GM18870 (cell line): Measurements from ENCODE around the gene PTPRJ.

Experiments
- ATAC-seq: cut with Tn5 transposase; IDR thresholded peaks from one replicate; pipeline ENCODE4 v1.9.1; 2021; ENCODE audit warnings: moderate library complexity; ENCODE audit not compliant: unreplicated experiment

The PTPRJ gene

GRCh38 chr11:48090174-48090573 lies 109.8 kb downstream of the PTPRJ start:
- no peak for ATAC-seq

- no peak for ATAC-seq
Measured at GRCh38 chr11:48091426-48092102, 111.2 kb downstream of the PTPRJ start.

- ATAC-seq = no peak
Measured at GRCh38 chr11:48093323-48093722, 113.0 kb downstream of the PTPRJ start.

DNA sequence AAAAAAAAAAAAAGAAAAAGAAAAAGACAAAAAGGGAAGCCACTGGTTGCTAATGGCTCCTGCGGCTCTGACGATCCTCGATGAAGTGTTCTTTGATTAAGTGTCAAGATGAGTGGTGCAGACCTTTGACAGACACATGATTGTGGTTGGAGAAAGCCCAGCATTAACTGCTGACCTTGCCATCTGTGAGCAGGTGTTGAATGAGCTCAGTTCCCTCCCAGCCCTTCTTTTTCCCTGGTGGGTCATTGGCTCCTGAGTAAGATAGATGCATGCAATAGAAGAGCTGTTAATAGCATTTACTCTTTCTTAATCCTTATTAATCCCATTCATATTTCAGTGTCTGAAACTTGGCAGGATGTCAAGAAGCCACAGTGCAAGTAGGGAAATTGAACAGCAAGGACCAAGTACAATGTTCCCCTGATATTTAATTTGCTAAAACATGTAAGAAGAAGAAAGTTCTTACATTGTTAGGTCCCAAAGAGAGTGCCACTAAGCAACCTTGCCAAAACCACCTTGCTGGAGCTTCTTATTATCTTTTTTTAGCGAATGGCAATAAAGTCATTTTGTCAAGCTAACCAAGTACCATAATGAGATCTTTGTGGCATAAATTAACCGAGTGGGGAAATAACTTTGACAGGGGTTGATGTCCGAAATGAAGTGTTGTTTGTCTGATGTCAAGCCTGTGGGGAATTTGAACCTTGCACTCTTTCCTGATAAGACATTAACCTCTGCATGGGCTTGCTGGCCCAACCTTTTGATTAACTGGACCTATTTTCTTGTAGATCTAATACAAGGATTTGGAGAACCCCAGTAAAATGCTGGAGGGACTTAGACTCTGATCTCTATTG lies 113.7 kb downstream of the PTPRJ start:
- ATAC-seq = no peak

GRCh38 chr11:48094643-48095339 lies 114.4 kb downstream of the PTPRJ start:
- no peak for ATAC-seq

GRCh38 chr11:48095779-48096470 lies 115.6 kb downstream of the PTPRJ start:
- no peak for ATAC-seq

DNA sequence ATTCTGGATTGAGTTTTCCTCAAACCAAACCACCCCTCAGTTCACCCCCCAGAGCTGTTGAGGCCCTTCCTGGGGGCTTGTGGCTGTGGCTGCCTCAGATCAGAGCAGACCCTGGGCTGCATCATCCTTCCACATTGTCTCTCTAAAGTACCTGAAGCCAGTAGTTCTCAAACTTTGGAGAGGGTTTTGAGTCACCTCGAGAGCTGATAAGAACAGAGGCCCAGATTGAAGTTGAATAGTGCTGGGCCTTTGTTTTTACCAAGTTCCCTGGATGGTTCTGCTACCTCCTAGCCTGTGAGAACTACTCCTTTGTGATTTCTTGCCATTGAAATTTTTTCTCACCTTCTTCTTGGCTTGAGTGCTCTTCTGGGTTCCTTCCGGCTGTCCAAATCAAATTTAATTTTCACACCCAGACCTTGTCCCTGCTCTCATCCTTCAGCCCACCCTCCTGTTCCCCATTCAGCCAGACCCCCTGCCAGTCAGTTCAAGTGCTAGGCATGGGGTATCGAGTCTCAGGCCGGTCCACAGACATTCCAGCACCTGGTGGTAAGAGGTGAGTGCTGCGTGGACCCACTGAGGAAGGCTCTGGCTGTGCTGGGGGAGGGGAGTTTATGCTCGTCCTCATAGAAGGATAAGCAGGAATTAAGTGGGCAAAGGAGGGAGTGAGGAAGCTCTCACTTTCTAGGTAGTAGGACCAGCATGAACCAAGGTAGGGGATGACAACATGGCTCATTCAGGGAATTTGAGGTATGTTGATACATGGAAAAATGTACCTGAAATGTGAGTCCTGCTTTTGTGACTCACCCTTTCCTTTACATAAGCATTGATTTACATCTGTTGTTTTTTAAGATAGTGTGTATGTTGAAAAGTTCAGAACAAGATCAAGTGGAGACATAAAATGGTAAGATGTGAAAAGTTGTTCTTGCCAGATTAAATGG lies 116.5 kb downstream of the PTPRJ start:
- ATAC-seq = no peak

DNA sequence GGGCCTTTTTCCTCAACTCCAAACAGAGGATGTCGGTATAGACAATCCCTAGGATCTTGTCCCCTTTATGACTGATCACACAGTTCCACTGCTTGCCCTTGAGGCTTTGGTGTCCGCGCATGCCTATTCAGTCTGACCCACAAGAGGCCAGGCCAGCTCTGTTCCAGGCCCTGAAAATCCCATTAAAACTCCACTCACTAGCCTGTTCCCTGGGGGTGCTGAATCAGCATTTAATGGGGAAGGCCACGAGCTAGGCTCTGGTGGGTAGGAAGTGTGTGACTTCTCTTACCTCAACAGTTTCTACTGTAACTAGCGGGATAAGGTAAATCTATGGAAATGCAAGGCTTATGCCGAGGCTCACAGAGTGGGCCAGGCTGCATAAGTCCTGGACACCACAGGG lies 117.7 kb downstream of the PTPRJ start:
- ATAC-seq = no peak

GRCh38 chr11:48099916-48100446 lies 119.6 kb downstream of the PTPRJ start:
- no peak for ATAC-seq

DNA sequence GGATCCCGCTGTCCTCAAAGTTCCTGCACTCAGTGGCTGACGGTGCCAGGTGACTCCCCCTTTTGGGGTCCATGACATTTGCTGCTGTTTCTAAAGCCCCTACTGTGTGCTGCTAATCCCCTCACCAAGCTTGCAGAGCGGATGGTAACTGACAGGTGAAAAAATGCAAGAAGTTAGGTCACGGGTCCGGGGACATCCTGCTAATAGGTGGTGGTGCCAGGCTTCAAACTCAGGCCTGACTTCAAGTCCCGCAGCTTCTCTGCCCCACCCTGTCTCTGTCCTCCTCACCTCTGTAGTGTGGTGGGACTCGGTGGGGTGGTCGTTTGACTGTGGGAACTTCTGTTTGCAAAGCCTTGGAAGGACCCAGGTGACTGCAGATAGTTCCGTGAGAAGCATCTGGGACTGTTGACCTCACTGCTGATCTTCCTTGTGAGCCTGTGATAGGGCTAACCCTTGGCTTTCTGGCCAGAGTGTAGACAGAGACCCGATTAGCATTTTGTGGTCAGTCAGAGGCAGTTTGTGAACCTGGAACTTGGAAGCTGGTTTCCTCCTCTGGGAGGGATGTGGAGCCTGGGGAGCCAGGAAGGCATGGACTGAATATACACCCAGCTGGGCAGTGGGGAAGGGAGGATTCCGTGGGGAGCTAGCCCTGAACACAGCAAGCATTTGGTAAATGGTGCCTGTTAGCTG lies 120.8 kb downstream of the PTPRJ start:
- no peak for ATAC-seq

DNA sequence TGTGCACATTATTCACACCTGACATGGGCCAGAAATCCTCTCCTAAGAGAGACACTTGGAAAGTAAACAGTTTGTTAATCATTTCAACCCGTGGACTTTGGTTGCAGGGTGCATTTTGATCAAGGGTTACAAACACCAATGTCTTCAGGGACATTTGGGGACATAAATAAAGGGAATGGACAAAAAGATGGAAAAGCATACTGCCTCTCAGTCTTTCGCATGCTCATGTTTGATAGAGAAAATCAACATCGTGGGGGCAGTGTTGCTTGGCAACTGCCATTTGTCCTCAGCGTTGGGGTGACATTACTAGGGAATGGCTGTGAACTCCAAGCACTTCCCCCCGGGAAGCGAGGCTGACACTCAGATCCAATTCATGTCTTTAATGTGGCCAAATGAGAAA lies 121.6 kb downstream of the PTPRJ start:
- no peak for ATAC-seq

- ATAC-seq = no peak
Measured at GRCh38 chr11:48103621-48104567, 123.5 kb downstream of the PTPRJ start.

GRCh38 chr11:48104568-48104924 lies 124.2 kb downstream of the PTPRJ start:
- ATAC-seq = no peak

DNA sequence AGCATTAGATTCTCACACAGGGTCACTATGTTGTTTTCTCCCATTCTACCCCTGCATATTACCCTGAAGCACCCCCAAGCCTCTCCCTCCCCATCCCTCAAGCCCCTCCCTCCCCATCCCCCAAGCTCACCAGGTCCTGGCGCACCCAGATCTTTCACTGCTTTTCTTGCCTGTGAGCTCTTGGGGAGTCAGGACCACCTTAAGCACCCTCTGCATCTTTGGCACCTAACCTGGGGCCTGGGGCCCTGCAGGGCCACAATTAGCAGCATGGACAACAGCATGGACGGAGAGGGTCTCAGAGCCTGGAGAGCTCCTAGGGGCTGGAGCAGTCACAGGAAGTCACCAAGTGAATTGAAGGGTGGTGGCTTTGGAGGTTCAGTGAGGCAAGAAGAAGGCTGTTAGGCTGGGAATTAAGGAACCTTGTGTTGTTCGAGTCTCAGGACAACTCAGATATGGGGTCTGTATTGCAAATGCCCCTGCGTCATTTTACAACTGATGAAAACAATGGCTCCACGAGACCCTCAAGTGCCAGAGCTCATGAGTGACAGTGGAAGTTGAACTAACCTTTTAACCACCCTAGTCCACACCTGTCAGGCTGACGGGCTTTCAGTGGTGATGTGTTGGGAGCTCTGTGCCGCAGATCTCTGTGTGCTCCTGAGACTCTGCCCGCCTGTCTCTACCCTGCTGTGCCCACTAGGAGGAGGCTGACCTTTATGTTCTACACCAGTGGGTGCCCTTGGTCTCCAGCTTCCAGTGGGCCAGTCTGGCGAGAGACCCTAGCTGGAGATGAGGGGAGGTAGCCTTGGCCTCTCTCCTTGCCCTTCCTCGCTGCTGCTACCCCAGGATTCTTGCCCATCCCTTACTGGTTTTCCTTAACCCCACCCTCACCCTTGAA lies 125.0 kb downstream of the PTPRJ start:
- no peak for ATAC-seq

DNA sequence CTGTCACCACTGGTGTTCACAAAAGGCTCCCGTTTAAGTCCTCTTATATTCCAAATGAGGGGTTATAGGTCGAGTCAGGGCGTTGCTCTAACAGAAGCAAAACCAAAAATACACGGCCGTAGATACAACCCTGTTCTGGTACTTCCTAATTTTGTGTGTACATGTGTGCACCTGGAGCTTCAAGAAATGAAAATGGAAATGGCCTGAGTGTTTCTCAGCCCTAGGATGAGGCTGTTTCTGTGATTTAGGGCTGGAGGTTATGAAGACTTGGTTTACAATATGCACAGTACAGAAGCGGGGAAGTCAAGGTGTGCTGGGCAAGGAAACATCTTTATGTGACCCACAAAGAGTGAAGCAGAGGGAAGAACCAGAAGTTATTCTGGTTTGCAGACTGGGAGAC lies 125.8 kb downstream of the PTPRJ start:
- no peak for ATAC-seq

DNA sequence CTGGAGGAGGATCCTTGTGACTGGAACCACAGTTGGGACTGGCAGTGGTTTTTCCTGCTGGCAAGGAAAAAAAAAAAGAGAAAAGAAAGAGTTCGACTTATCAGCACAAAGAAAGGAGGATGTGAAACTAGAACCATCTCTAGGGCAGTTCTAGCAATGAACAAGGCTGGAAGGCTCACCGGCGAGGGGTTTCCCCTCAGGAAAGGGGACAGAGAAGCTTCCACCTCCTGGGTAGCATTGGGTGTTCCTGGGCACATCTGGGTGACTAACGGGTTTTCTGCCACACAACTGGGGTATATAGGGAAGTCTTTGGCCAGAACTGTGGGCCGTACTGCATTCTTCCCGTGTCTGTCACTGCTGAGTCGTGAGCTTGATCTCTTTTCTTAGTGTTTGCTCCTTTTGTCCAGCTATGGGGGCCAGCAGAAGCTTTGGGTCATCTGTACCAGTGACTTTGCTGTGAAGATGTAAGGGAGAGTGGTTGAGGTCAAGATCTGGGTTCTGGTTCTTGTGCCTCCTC lies 126.9 kb downstream of the PTPRJ start:
- peak; percentile 78 for ATAC-seq
